ENCODE results near the gene STK24. TPM values are rescaled to one million over a fixed set of nuclear protein-coding genes. Genes with fewer than 3 reads are reported as not detected.

The STK24 gene
- total and polyA plus RNA-seq, 4 donors: 39.9 to 64.5 (median 58.1) TPM

DNA sequence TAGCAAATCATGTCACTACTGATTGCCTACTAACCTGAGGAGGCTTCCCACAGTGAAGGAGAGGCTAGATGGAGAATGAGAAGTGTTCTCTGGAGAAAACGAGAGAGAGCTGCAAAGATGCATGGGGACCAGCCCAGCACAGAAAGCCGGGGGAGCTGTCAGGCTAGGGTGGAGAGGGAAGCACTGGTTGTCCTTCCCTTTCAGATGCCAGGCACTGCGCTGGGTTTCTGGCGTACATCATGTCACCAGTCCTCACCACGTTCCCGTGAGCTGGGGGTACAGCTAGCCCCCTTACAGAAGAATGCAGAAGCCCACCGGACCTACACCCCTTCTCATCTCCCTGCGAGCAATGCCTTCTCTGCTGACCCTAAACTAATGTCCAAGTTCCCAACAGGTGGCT lies 86.0 kb downstream of the STK24 start:
- intact Hi-C loops (cut with DNase I): no loop called here
- Histone ChIP-seq H3K36me3 (ENCODE audit: control insufficient read depth in 1 of 2, insufficient read depth in 2 of 2, low read length in 1 of 2) (no peaks in the 10 kb centered on the region), H3K27ac (ENCODE audit: low read depth in 1 of 2, low read length in 2 of 2) (no peak overlapping the region), H3K27me3 (ENCODE audit: control insufficient read depth in 1 of 2, insufficient read depth in 2 of 2, low read length in 1 of 2) (no peaks in the 10 kb centered on the region), H3K9me3 (ENCODE audit: control insufficient read depth, low read length) (no peaks in the 10 kb centered on the region), H3K4me3 (ENCODE audit: low read length in 2 of 2) (no peak overlapping the region), H3K4me1 (ENCODE audit: control insufficient read depth in 1 of 2, insufficient read depth in 2 of 2, low read length in 2 of 2) (no peaks in the 10 kb centered on the region)
- ATAC-seq (ENCODE audit: low FRiP score): no peak
- no peak for DNase-seq
- WGBS, 2 donors: 89 to 92% methylated on average over 8 of the region's 8 CpGs

DNA sequence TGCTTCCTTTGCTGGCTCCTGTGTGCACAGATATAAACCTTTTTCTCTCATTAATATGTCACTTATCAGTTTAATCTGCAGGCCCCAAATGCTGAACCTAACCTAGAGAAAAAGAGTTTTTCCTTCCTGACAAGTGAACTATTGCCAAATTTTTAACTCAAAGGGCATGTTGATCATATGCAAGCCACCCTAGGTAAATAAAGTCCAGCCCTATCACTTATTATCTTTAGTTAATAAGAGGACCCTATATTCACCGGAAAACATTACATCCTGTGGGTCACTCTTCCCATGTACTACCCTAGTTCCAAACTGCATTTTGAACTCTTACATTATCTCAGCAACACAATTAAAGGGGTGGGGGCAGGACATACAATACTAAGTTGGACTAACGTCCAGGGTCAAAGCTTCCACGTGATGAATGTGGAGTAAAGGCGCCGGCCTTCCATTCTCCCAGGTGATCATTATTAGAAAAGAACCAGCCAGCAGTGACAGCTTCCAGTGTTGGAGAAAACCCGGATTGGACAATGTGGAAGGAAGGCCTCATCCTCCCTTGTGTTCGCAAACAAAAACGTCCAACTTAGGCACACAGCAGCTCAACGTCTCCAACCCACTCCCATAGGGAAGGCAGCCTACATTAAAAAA lies 86.6 kb downstream of the STK24 start:
- Histone ChIP-seq H3K27me3 (ENCODE audit: control insufficient read depth in 1 of 2, insufficient read depth in 2 of 2, low read length in 1 of 2) (no peaks in the 10 kb centered on the region), H3K27ac (ENCODE audit: low read depth in 1 of 2, low read length in 2 of 2) (no peak overlapping the region), H3K9me3 (ENCODE audit: control insufficient read depth, low read length) (no peaks in the 10 kb centered on the region), H3K4me3 (ENCODE audit: low read length in 2 of 2) (no peak overlapping the region), H3K36me3 (ENCODE audit: control insufficient read depth in 1 of 2, insufficient read depth in 2 of 2, low read length in 1 of 2) (no peaks in the 10 kb centered on the region), H3K4me1 (ENCODE audit: control insufficient read depth in 1 of 2, insufficient read depth in 2 of 2, low read length in 2 of 2) (no peaks in the 10 kb centered on the region)
- 88 to 90% methylated on average over 9 of the region's 9 CpGs for WGBS, 2 donors
- ATAC-seq (ENCODE audit: low FRiP score): no peak
- no peak for DNase-seq
- intact Hi-C loops (cut with DNase I): no loop called here

DNA sequence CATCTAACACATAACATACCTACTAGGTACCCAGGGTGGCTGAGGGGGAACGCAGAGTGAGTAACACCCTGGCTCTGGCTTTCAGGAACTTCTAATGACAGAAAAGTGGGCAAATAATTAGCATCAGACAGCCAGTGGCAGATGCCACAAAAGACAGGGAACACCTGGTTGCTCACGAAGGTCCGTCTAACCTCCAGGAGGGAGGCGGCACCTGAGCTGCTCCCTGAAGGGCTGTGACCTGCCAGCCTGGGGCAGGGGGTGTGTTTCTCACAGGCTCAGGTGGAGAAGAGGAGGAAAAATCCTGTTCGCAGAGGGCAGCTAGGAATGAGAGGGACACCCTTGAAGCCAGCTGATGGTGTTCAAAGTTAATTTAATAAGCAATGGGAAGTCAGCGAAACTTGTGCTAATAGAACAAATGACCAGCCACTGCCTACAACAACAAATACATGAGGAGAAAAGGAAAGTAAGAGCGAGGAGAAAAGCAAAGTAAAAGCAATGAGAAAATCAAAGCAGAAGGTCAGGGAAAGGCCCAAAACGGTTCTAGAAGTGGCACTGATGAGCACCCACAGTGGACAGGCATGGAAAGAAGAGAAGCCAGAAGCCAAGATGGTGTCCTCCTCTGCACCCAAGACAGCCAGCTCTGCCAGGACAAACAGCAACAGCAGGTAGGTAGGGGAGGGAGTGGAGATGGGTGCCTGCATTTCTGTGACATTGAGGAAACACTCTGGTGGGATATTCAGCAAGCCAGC lies 87.3 kb downstream of the STK24 start:
- WGBS, 2 donors: 94 to 95% methylated on average over 8 of the region's 8 CpGs
- no peaks in the 10 kb centered on the region for H3K27me3 ChIP-seq (ENCODE audit: control insufficient read depth in 1 of 2, insufficient read depth in 2 of 2, low read length in 1 of 2)
- H3K9me3 ChIP-seq (ENCODE audit: control insufficient read depth, low read length): no peaks in the 10 kb centered on the region
- H3K27ac ChIP-seq (ENCODE audit: low read depth in 1 of 2, low read length in 2 of 2): no peak overlapping the region
- DNase-seq (no peak), ATAC-seq (ENCODE audit: low FRiP score) (no peak)
- no peaks in the 10 kb centered on the region for H3K4me1 ChIP-seq (ENCODE audit: control insufficient read depth in 1 of 2, insufficient read depth in 2 of 2, low read length in 2 of 2)
- intact Hi-C loops (cut with DNase I): no loop called here
- H3K36me3 ChIP-seq (ENCODE audit: control insufficient read depth in 1 of 2, insufficient read depth in 2 of 2, low read length in 1 of 2): no peaks in the 10 kb centered on the region
- no peak overlapping the region for H3K4me3 ChIP-seq (ENCODE audit: low read length in 2 of 2)

DNA sequence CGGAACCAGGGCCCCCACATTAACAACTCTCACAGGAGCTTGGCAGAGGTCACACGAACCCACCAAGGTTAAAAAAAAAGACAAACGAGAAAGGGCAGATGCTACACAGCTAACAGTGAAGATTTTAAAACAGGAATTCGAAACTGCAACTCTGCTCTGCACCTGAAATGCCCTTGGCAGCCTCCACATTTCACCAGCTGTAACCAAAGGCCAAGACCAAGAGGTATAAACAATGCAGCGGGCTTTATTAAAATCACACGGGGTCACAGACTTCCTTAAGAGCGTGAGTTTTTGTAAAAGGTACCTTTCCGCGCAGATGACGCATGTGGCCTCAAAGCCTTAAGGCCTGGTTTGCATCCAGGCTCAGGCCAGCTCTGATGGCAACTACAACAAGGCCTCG lies 88.2 kb downstream of the STK24 start:
- Histone ChIP-seq H3K36me3 (ENCODE audit: control insufficient read depth in 1 of 2, insufficient read depth in 2 of 2, low read length in 1 of 2) (no peaks in the 10 kb centered on the region), H3K4me1 (ENCODE audit: control insufficient read depth in 1 of 2, insufficient read depth in 2 of 2, low read length in 2 of 2) (no peaks in the 10 kb centered on the region), H3K9me3 (ENCODE audit: control insufficient read depth, low read length) (no peaks in the 10 kb centered on the region), H3K27me3 (ENCODE audit: control insufficient read depth in 1 of 2, insufficient read depth in 2 of 2, low read length in 1 of 2) (no peaks in the 10 kb centered on the region), H3K4me3 (ENCODE audit: low read length in 2 of 2) (no peak overlapping the region), H3K27ac (ENCODE audit: low read depth in 1 of 2, low read length in 2 of 2) (no peak overlapping the region)
- 87 to 89% methylated on average over 11 of the region's 11 CpGs for WGBS, 2 donors
- no peak for ATAC-seq (ENCODE audit: low FRiP score)
- no peak for DNase-seq
- intact Hi-C loops (cut with DNase I): no loop called here

DNA sequence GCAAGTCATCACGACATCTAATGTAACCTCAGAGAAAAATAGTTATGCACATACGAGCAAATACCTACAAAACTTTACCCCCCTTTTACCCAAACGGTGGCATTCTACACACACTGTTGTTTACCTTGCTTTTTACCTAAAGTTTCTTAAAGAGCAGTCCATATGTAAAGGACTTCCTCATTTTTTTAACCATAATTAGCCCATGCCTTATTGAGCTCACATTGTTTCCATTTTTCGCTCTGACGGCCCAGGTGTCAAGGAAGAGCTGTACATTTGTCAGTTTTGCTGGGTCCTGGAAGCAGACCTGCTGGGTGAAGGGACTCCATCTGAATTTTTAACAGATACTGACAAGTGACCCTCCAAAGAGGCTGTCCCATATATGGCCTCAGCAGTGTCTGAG lies 89.4 kb downstream of the STK24 start:
- H3K4me1 ChIP-seq (ENCODE audit: control insufficient read depth in 1 of 2, insufficient read depth in 2 of 2, low read length in 2 of 2): peaks cover 0 to 3% of the 10 kb centered on the region in 2 donors
- no peak overlapping the region for H3K27ac ChIP-seq (ENCODE audit: low read depth in 1 of 2, low read length in 2 of 2)
- no peak for ATAC-seq (ENCODE audit: low FRiP score)
- 89 to 94% methylated on average over 5 of the region's 5 CpGs for WGBS, 2 donors
- no peak for DNase-seq
- no peaks in the 10 kb centered on the region for H3K36me3 ChIP-seq (ENCODE audit: control insufficient read depth in 1 of 2, insufficient read depth in 2 of 2, low read length in 1 of 2)
- H3K4me3 ChIP-seq (ENCODE audit: low read length in 2 of 2): no peak overlapping the region
- H3K9me3 ChIP-seq (ENCODE audit: control insufficient read depth, low read length): no peaks in the 10 kb centered on the region
- intact Hi-C loops (cut with DNase I): no loop called here
- no peaks in the 10 kb centered on the region for H3K27me3 ChIP-seq (ENCODE audit: control insufficient read depth in 1 of 2, insufficient read depth in 2 of 2, low read length in 1 of 2)

DNA sequence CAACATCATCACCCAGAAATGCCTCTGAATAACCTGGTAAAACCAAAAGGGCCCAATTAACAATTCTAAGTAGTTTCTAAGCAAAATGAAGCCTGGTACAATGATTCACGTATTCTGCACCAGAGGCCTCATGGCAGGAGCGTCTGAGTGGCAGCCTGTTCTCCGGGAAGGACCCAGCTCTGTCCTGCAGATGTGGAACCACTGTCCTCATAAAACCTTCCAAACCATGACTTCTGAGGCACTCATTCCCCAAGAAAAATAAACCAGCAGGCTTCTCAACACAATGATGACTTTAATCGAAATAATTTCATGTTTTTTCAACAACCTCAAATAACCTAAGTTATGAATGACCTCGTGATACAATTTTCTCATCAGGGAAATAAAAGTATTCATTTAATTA lies 89.9 kb downstream of the STK24 start:
- Histone ChIP-seq H3K27ac (ENCODE audit: low read depth in 1 of 2, low read length in 2 of 2) (no peak overlapping the region), H3K9me3 (ENCODE audit: control insufficient read depth, low read length) (no peaks in the 10 kb centered on the region), H3K4me3 (ENCODE audit: low read length in 2 of 2) (no peak overlapping the region), H3K27me3 (ENCODE audit: control insufficient read depth in 1 of 2, insufficient read depth in 2 of 2, low read length in 1 of 2) (no peaks in the 10 kb centered on the region), H3K4me1 (ENCODE audit: control insufficient read depth in 1 of 2, insufficient read depth in 2 of 2, low read length in 2 of 2) (peaks cover 0 to 3% of the 10 kb centered on the region in 2 donors), H3K36me3 (ENCODE audit: control insufficient read depth in 1 of 2, insufficient read depth in 2 of 2, low read length in 1 of 2) (no peaks in the 10 kb centered on the region)
- ATAC-seq (ENCODE audit: low FRiP score) (no peak), DNase-seq (no peak)
- intact Hi-C loops (cut with DNase I): no loop called here
- WGBS, 2 donors: 80 to 87% methylated on average over 5 of the region's 5 CpGs

DNA sequence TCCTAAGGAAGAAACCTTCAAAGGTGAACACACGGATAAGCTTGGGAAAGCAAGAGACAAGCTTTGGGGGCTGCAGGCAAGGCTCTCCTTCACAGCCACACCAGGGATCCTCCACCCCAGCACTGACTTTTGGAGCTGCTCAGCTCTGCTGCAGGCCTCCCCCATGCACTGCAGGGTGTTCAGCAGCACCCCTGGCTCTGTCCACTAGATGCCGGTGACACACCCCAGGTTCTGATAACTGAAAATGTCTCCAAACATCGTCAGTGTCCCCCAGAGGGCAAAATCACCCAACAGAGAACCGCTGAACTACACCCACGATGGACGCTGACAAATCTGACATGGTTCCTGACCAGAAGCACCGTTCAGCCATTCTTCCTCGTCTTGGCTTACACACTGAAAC lies 90.5 kb downstream of the STK24 start:
- 96 to 99% methylated on average over 8 of the region's 8 CpGs for WGBS, 2 donors
- Histone ChIP-seq H3K9me3 (ENCODE audit: control insufficient read depth, low read length) (no peaks in the 10 kb centered on the region), H3K36me3 (ENCODE audit: control insufficient read depth in 1 of 2, insufficient read depth in 2 of 2, low read length in 1 of 2) (no peaks in the 10 kb centered on the region), H3K4me3 (ENCODE audit: low read length in 2 of 2) (no peak overlapping the region), H3K4me1 (ENCODE audit: control insufficient read depth in 1 of 2, insufficient read depth in 2 of 2, low read length in 2 of 2) (peaks cover 0 to 3% of the 10 kb centered on the region in 2 donors), H3K27me3 (ENCODE audit: control insufficient read depth in 1 of 2, insufficient read depth in 2 of 2, low read length in 1 of 2) (no peaks in the 10 kb centered on the region), H3K27ac (ENCODE audit: low read depth in 1 of 2, low read length in 2 of 2) (no peak overlapping the region)
- no peak for ATAC-seq (ENCODE audit: low FRiP score)
- intact Hi-C loops (cut with DNase I): no loop called here
- DNase-seq: no peak

DNA sequence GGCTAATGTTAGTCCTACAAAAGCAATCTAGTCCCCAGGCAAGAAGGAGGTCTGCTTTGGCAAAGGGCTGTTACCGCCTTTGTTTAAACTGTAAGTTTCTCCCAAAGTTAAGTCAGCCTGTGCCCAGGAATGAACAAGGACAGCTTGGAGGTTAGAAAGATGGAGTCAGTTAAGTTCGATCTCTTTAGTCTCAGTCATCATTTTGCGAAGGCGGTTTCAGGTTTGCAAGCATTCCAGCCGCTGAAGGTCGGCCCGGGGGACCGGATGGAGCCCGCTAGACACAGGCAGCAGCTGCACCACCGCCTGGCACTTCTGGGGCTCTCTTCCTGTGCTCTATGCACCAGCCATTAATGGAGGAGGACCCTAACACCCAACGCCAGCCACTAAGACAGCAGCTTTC lies 91.3 kb downstream of the STK24 start:
- intact Hi-C loops (cut with DNase I): loop anchor here in 1 of 2 donors (2.0 kb wide), 1 partner anchor 35 kb away; no protein-coding TSS in a partner anchor
- Histone ChIP-seq H3K4me3 (ENCODE audit: low read length in 2 of 2) (no peak overlapping the region), H3K36me3 (ENCODE audit: control insufficient read depth in 1 of 2, insufficient read depth in 2 of 2, low read length in 1 of 2) (no peaks in the 10 kb centered on the region), H3K4me1 (ENCODE audit: control insufficient read depth in 1 of 2, insufficient read depth in 2 of 2, low read length in 2 of 2) (peaks cover 0 to 3% of the 10 kb centered on the region in 2 donors), H3K27ac (ENCODE audit: low read depth in 1 of 2, low read length in 2 of 2) (no peak overlapping the region), H3K9me3 (ENCODE audit: control insufficient read depth, low read length) (no peaks in the 10 kb centered on the region), H3K27me3 (ENCODE audit: control insufficient read depth in 1 of 2, insufficient read depth in 2 of 2, low read length in 1 of 2) (no peaks in the 10 kb centered on the region)
- ATAC-seq (ENCODE audit: low FRiP score) (no peak), DNase-seq (no peak)
- 95 to 97% methylated on average over 11 of the region's 11 CpGs for WGBS, 2 donors

Measured in aorta (tissue), 5 donors.